ENCODE data around the gene RNF157.

GRCh38 chr17:76280650-76281049, 40.4 kb upstream of the RNF157 start:
- TF ChIP-seq CTCF (IDR thresholded peaks at IDR 0.05) (no peak), POLR2A (IDR thresholded peaks at IDR 0.05) (no peak)

Data from thyroid gland (tissue), 4 donors.